DOHH2 (cell line): Measurements from ENCODE around the gene UBE4B.

Experiments
- EZH2phosphoT487 ChIP-seq: fragments of 200-600 bp; sonication (generic); IDR thresholded peaks from 2 replicates; pipeline ENCODE4 v1.6.1; 2017; ENCODE audit warnings: borderline replicate concordance, mild to moderate bottlenecking, antibody characterized with exemption, low read length, moderate library complexity, mixed read lengths
- TF ChIP-seq, protein P1 (sequence below): fragments of 200-600 bp; sonication (generic); IDR thresholded peaks from one replicate; pipeline ENCODE4 v1.5.1; 2014; ENCODE audit warnings: antibody characterized with exemption, mild to moderate bottlenecking, low read depth, low read length; ENCODE audit not compliant: poor library complexity, severe bottlenecking

DNA sequence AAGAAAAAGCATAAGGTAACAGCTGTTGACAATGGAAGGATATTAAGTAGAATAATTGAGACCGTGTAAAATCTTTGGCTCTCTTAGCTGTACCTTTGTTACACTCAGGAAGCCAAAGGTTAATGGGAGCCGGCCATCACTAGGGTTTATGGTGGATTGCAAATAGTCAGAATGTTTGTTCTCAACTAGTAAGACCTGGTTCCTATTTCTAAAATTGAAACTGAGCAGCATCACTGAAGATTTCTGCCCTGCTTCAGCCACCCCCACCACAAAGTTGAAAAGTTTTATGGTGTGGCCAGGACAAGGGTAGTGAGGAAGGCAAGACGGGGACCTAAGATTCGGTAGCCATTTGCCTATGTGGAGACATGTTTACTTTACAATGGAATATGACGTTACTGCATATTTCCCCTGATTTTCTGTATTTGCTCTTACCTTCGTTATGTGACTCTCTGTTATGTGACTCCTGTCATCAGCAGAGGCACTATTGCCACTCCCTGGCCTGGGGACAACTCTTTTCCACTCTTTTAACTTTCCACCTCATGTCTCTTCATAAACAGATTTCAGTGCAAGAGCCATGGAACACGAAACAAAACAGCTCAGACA, 136.3 kb downstream of the UBE4B start:
- TF ChIP-seq, protein P1, sequence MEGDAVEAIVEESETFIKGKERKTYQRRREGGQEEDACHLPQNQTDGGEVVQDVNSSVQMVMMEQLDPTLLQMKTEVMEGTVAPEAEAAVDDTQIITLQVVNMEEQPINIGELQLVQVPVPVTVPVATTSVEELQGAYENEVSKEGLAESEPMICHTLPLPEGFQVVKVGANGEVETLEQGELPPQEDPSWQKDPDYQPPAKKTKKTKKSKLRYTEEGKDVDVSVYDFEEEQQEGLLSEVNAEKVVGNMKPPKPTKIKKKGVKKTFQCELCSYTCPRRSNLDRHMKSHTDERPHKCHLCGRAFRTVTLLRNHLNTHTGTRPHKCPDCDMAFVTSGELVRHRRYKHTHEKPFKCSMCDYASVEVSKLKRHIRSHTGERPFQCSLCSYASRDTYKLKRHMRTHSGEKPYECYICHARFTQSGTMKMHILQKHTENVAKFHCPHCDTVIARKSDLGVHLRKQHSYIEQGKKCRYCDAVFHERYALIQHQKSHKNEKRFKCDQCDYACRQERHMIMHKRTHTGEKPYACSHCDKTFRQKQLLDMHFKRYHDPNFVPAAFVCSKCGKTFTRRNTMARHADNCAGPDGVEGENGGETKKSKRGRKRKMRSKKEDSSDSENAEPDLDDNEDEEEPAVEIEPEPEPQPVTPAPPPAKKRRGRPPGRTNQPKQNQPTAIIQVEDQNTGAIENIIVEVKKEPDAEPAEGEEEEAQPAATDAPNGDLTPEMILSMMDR, result no peak
- no peak for TF ChIP-seq EZH2phosphoT487
